22Rv1 (cell line): ENCODE measurements around the gene MCRS1.
"Not testable (repeated sequence)": the region's sequence is repeated elsewhere in the genome, so short reads cannot be mapped to it uniquely, and the experiment has no call there.

ENCODE experiments used
- CTCF ChIP-seq: fragments of 450-650 bp; IDR thresholded peaks from 2 replicates; pipeline ENCODE4 v1.5.1; 2017; ENCODE audit warnings: mild to moderate bottlenecking
- ZFX ChIP-seq: fragments of 450-650 bp; IDR thresholded peaks from 2 replicates; pipeline ENCODE4 v1.6.1; 2017; ENCODE audit warnings: antibody characterized with exemption, borderline replicate concordance

GRCh38 chr12:49610785-49611184 lies 42.8 kb upstream of the MCRS1 start:
- not testable (repeated sequence) for TF ChIP-seq CTCF, ZFX
